Eye (tissue), 1 donor: Measurements from ENCODE around the gene VDAC2.
"Not testable (repeated sequence)": the region's sequence is repeated elsewhere in the genome, so short reads cannot be mapped to it uniquely, and the experiment has no call there.

Experiments
- DNase-seq: peaks from one replicate; pipeline ENCODE4 v3.0.0-alpha.2; 2015

Gene VDAC2, protein sequence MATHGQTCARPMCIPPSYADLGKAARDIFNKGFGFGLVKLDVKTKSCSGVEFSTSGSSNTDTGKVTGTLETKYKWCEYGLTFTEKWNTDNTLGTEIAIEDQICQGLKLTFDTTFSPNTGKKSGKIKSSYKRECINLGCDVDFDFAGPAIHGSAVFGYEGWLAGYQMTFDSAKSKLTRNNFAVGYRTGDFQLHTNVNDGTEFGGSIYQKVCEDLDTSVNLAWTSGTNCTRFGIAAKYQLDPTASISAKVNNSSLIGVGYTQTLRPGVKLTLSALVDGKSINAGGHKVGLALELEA

DNA sequence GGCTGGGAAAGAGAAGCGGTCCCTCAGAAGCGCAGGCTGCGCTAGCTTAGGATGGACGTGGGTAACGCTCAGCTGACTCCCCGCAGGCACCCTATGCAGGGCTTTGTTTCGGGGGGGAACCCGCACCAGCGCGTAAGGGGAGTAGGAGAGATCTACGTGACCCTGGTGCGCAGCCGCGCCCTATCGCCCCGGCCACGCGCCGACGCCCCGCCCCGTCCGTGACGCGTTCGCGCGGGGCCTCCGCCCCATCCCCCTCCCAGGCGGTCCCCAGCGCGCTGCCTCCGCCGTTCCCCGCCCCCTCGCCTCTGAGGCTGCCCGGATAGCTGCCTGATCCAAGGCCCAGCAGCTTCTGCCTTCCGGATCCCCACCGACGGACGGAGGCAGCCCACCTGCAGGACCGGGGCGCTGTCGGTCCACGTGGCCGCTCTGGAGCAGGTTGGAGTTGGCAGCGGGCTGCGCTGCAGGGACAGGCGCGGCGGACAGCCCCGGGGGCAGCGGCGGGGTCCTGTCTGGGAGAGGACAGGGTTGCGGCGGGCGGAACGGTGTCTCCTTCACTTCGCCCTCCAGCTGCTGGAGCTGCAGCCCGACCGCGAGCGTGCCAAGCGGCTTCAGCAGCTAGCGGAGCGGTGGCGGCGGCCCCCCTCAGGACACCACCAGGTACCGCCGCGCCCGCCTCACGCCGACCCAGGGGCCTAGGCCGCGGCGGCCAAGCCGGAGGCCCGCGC, at the start of gene VDAC2:
Gene VDAC2, plus strand, starts transcription at position 515 of the 725 bp plus-strand sequence. CDS start 363 bp downstream, outside the sequence.
- DNase-seq = peak; percentile 98

DNA sequence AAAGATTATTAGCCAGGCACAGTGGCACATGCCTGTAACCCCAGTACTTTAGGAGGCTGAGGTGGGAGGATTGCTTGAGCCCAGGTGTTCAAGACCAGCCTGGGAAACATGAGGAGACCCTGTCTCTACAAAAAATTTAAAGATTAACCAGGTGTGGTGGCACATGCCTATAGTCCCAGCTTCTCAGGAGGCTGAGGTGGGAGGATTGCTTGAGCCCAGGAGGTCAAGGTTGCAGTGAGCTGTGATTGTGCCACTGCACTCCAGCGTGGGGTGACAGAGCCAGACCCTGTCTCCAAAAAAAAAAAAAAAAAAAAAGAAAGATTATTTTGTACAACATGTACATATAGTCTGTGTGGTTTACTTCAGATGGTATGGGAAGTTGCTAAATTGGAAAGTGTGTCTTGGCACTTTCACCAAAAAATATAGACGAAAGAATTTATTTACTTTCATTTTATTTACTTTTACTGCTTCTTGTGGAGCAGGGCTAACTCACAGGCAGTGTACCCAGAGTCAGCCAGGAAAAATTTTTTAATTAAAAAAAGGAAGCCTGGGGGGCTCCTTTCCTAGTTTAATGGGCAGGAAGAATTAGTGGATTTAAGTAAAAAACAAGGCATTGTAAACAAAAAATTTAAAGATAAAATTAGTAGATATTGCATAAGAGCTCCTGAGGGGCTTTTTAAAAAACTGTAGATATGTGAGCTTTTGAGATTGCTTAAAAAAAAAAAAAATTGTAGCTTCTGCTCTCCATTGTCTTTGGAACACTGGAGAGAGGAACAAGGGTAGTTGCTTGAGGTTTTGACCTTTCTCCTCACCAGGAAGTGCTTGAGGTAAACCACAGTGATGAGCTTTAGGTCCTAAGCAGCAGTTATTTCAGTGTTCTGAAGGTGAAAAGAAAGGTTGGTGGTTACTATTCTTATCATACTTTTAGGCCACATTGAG, 44.6 kb upstream of the VDAC2 start:
- no peak for DNase-seq

DNA sequence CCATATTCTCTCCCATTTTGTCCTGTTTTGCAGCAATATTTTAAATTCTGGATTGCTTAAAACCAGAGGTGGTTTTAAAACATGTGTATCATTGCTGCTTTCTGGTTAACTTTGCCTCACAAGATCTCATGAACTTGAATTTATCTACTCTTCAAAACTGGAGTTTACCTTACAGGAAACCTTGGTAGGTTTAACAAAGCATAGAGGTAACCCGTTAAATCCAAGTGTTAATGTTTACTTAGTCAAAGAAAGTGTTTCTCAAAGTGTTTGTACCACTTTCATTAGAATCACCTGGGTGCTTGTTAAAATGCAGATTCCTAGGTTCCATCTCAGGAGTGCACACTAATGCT, 44.0 kb upstream of the VDAC2 start:
- DNase-seq = no peak

DNA sequence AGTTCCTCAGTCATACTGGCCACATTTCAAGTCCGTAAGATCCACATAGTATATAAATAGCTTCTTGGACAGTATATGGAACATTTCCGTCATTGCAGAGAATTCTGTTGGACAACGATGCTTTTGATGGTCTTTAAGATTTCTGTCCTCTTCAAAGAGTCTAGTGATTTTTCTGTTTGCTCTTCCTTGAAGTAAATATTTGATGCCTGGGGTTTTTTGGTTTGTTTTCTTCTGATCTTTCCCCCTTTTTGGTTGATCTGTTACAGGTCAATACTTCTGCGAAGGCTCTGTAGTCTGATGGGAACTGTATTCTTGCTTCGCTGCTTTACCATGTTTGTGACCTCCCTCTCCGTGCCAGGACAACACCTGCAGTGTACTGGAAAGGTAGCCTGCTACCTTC, 42.3 kb upstream of the VDAC2 start:
- no peak for DNase-seq

DNA sequence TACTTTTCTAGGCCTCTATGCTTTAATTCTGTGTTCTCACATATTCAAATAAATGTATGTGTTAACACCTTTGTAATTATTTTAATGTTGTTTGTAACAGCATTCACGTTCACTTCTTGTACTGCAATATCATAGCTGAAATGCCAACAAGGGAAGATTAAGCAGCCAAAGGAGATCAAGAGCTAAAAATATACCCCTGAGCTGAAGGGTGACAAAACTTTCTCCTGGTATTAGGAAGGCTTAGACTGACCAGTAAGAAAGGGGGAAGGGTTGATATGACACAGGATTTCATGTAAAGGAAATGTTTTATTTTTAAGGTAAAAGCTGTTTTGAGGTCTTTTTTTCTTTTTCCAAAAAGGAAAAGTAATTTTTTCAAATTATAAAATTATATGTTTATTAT, 40.4 kb upstream of the VDAC2 start:
- no peak for DNase-seq

DNA sequence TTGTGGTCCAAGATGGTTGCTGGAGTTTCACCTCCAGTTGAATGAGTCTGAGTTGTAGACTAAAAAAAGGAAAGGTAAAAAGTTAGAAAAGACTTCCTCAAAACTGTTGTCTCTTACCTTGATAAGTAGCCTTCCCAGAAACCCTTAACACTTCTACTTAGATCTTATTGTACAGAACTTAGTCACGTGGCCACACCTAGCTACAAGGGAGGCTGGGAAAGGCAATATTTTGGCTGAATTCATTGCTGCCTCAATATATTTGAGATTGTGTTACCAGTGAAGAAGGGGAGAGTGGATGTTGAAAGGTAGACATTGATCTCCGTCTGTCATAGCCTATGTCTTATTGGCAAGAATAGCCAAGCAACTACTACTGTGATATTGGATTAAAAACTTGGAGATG, 35.5 kb upstream of the VDAC2 start:
- DNase-seq = no peak

DNA sequence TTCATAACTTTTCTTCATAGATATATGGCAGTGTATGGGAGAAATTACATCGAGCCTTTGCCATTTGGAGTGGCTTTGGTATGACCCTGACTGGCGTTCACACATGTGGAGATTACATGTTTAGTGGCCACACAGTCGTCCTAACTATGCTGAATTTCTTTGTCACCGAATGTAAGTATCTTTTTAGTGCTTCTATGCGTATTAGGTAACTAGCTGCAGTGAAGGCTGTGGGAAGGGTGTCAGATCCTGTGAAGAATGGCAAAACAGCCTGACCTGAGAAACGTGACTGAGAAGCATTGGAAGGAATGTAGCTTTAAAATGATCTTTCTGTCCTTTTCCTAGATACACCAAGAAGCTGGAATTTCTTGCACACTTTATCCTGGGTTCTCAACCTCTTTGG, 34.5 kb upstream of the VDAC2 start:
- DNase-seq = no peak

DNA sequence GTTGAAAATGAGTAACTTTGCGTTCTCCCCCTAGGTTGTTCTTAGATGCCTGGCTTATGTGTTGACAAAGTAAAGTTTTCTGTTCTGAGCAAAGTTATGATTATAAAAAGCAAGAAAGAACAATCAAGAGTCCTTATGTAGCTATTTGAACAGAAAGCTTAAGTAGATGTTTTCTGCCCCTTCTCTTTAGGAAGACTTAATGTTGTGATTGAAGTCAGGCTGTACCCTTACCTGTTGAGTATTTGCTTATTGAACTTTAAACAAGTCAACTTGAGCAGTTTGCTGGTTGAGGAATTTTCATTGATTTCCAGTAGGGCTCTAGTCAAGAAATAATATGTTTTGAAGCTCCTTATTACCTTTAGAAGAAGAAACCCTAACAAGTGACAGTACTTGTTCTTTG, 33.9 kb upstream of the VDAC2 start:
- no peak for DNase-seq

DNA sequence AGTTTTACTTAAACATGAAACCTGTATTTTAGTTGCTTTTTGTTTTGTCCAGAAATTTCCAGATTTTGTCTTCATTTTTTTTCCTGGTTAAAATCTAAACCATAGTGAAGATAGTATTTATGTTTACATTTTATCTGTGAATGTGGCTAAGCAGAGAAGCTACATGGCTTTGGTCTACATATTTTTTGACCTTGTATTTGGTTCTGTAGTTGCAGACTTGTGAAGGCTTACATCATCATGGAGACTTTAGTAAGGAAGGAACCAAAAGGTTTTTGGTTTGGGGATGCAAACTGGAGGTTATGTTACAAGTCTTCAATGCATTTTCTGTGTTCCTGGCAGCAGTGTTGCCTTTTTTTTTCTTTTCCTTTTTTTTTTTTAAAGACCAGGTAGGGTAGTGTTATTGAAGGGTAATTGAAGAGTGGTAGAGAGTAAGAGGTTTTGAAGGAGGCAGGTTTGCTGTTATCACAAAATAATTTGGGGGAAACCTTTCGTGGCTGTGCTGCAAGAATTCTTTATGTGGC, 30.9 kb upstream of the VDAC2 start:
- no peak for DNase-seq

DNA sequence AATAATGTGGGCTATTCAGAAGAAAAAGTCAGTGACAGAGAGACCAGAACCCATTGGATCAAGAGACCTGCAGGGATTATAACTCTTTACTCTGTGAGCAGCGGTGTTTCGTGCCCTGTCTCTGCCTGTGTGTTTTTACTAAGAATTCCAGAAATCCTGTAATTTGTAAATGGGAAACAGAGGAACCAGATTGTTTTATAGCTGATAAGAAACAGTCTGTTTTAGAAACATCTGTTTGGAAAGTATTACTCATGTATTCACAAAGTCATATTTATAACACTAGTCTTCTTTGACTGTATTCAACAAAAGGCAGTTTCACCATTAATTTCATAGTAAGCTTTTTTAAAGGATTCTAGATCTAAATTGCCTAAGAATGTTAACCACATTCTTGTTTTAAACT, 30.0 kb upstream of the VDAC2 start:
- no peak for DNase-seq

DNA sequence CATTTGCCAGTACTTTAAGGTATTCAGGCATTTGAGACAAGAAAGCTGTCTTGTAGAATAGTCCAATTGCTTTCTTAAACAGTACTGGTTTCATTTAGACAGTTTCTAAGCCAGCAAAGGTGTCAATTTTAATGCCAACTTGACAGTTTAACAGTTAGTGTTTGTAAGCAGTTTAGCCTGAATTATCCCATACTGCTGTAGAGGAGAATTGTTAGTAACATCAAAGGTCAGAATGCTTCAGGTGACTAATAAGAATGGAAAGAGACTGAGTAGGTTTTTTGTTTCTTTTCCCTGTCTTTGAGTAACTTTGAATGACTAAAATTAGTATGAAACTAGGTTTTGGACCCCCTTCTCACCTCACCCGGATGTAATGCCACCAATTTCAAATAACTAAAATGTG, 29.5 kb upstream of the VDAC2 start:
- no peak for DNase-seq

DNA sequence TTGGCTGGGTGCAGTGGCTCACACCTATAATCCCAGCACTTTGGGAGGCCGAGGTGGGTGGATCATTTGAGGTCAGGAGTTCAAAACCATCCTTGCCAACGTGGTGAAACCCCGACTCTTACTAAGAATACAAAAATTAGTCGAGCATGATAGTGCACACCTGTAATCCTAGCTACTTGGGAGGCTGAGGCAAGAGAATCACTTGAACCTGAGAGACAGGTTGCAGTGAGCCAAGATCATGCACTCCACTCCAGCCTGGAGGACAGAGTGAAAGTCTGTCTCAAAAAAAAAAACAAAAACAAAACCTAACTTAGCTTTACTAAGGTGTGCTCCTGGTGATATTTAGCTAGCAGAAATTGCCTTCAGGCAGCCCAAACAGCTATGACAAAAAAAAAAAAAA, 24.3 kb upstream of the VDAC2 start:
- no peak for DNase-seq

DNA sequence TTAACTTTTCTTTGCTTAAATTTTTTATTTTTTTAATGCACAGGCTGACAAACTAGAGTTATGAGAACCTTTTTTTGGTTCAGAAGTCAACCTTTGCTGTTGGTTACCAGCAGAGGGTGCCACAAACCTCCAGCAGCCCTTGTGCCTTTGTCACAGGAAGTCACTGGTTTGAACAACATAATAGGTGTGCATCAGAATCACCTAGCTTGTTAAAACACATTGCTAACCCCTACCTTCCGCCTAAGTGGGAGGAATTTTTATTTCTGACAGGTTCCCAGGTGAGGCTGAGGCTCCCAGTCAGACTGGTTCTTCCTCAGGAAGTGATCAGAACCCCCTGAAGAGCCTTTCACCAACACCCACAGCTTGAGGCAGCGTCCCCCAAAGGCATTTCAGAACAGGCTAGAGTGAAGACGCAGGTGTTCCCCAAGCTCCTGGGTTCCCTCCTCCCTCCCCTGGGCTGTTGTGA, 22.6 kb upstream of the VDAC2 start:
- DNase-seq = peak; percentile 46

DNA sequence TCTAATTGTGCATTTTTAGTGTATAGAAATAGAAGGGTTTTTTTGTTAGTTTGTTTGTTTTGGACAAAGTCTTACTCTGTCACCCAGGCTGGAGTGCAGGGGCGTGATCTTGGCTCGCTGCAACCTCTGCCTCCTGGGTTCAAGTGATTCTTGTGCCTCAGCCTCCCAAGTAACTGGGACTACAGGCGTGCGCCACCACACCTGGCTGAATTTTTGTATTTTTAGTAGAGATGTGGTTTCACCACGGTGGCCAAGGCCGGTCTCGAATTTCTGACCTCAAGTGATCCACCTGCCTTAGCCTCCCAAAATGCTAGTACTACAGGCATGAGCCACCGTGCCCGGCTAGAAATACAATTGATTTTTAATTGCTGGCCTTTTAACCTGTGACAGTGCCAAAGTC, 22.1 kb upstream of the VDAC2 start:
- not testable (repeated sequence) for DNase-seq

DNA sequence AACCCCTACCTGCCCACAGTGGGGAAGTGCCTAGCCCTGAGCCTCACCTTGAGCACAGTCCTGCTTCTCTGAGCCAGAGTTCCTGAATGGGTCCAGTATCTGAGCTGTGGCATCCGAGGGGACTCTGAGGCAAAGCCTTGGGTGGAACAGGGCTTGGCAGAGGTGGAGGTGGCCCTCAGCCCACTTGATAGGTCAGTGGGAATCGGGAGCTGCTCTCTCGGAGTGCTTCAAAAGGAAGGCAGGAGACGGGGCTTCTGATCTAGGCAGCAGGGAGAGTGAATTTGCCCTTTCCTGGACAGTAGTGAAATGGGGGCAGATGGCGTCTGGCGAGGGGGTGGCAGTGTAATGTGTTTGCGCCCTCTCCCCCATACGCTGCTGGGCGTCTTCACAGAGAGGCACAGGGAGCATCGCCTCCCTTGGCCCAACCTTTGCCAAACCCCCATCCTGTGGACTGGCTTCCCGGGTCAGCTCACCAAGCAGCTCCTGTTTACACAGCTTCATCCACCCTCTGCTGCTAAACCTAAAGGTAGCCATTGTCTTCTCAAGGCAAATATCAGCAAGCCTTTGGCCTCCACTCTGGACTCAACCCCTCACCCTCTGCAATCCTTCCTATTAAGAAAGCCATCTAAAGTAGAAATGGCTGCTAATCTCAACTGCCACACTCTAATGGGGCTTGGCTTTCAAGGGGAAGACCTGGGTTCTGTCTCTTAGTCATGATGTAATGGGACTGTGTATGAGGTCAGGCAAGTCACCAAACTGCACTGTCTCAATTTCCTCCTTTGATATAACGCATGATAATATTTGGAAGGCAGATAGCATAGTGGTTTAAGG, 21.1 kb upstream of the VDAC2 start:
- DNase-seq = no peak

DNA sequence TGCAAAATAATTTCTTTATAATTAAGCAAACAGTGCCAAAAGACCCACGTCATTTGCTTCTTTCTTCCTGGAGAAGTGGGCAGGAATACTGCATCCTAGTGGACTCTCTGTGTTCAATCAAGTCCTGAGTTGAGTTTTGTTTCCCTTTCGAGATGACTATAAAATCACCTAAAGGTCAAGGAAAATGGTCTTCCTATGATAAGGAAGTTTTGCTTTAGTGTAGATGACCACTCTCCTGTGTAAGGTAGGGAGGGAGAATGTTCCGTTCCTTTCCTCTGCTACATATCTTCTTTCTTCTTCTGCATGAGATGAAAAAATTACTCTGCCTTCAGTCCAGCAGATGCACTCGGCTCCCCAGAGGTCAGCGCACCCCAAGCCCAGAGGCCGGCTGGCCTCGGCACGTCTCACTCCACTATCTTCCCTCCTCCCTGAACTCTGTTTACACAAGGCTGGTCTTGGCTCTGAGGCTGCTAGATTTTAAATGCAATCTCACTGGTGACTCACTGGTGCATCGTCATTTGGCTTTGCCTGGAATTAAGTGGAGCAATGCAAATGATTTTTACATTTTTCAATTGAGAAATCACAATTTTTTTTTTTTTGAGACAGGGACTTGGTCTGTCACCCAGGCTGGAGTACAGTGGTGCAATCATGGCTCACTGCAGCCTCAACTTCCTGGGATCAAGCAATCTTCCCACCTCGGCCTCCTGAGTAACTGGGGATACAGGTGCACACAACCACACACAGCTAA, 18.6 kb upstream of the VDAC2 start:
- DNase-seq = no peak

DNA sequence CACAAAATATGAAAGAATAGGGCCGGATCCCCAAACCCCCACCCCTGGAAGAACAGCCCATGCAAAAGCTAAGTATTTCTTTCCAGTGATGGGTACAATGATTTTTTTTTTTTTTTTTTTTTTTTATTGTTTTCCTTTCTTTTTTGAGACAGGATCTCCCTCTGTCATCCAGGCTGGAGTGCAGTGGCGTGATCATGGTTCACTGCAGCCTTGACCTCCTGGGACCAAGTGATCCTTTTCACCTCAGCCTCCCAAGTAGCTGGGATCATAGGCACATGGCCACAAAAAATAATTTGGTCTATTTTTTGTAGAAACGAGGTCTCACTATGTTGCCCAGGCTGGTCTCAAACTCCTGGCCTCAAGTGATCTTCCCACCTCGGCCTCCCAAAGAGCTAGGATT, 16.0 kb upstream of the VDAC2 start:
- DNase-seq = not testable (repeated sequence)

DNA sequence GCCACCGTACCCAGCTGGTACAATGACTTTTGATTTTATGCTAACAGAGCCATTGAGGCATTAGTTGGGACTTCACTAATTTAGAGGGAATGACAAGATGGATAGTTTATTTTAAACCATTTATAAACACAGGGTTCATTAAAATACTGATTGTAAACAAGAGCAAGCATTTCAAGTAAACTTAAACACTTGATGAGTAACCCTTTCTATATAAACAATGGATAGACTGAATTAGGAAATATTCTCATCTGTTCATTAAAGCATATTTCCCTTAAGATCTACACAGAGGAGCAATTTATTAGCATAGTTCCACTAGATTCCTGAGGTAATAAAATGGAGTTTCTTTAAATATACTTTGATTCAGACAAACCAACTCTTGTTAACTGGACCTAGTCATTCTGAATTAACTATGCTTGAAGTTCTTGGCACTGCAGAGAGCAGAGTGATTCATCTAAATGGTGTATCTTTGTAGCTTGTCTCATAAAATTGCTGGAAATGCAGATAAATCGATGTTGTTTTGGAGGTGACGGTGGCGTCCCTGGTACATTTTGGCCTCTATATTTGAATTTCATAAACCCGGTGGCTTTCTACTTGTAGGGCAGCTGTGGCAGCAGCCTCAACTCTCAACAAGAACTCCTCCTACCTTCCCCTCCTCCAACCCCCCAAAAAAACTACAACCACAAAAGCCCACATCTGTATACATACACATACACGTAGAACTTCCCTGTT, 15.4 kb upstream of the VDAC2 start:
- no peak for DNase-seq

DNA sequence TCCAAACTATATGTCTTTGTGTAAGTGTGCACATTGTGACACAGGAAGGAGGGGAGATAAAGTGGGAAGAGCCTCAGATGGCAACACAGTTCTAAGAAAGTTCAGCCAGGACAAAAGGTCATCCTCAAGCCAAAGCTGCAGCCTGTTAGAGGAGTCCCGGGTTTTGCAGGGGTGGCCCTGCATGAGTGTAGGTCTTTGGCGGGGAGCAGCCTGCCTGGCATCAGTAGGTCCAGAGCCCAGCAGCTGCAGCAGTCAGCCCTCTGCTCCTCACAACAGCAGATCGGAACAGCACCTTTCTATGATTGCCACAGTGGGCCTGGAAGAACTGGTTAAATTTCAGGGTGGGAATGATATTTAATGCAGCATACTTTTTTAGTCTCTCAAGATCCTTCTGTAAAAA, 13.5 kb upstream of the VDAC2 start:
- no peak for DNase-seq

DNA sequence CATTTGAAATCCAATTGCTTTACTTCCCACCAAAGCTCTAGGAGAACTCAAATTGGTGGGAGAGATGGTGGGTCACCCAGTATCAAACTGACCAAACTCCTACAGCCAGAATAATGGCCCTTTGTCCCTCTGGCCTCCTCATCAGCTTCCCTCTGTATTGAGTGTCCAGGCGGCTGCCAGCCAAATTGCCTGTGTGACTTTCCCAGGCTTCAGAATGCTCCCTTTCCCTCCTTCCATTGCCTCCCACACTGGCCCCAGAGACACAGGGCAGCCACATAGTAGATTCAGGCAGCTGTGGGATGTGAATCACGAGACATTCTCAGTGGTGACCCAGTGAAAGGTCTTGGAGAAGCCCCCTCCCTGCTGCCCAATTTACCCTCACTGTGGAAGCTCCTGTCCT, 12.7 kb upstream of the VDAC2 start:
- no peak for DNase-seq

DNA sequence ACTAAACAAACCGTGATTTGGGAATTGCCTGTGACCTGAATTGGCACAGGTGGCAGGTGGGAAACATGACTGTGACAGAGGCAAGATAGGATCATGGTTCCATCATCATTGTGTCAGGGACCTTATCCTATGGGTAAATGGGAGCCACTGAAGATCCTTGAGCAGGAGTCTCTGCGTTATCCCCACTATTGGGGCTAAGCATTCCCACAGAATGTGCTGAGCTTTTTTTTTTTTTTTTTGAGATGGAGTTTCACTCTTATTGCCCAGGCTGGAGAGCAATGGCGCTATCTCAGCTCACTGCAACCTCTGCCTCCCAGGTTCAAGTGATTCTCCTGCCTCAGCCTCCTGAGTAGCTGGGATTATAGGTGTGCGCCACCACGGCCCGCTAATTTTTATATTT, 10.6 kb upstream of the VDAC2 start:
- not testable (repeated sequence) for DNase-seq
